ENCODE measurements around the gene FIGLA.

The FIGLA gene

DNA sequence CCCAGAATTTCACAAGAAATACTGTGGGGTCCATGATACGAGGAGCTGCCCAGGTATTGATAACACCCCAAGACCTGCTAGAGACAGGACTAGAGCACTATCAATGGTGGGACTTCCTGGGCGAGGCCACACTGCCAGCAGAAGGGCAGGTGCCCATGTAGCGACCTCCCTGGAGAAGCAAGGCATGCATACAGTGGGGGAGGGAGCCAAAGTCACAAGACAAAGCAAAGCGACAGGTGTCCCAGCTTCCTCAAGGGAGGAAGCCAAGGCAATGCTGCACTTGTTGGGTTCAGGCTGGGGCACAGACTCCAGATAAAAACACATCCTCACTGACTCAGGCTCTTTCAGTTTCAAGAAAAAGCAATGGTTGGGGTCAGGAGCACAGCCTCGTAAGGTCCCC lies 37.7 kb upstream of the FIGLA start:
- DNase-seq, result no peak
- Histone ChIP-seq H2BK120ac (ENCODE audit: low read depth, low read length) (no peak overlapping the region), H2AK5ac (ENCODE audit: low read length) (no peak overlapping the region), H3K9ac (ENCODE audit: low read length) (no peak overlapping the region), H3K79me2 (ENCODE audit: control insufficient read depth, insufficient read depth, low read length) (no peaks in the 10 kb centered on the region), H3K27ac (ENCODE audit: low read depth, low read length) (no peak overlapping the region), H3K4me1 (ENCODE audit: control insufficient read depth, low read depth, low read length) (no peaks in the 10 kb centered on the region), H2BK15ac (replicated peaks; ENCODE audit: low read depth) (no peak overlapping the region), H4K5ac (ENCODE audit: low read length) (no peak overlapping the region), H3K4ac (ENCODE audit: low read depth, low read length) (no peak overlapping the region), H3K4me3 (ENCODE audit: low read length) (no peak overlapping the region), H3K27me3 (ENCODE audit: insufficient read depth, low read length, poor library complexity) (no peaks in the 10 kb centered on the region), H3K56ac (ENCODE audit: low read length) (no peak overlapping the region), H4K8ac (ENCODE audit: low read depth, low read length) (no peak overlapping the region), H3K4me2 (ENCODE audit: low read length) (no peak overlapping the region), H3K36me3 (ENCODE audit: control insufficient read depth, insufficient read depth, low read length) (no peaks in the 10 kb centered on the region), H3K23ac (ENCODE audit: low read length) (no peak overlapping the region), H3K79me1 (ENCODE audit: low read length) (no peaks in the 10 kb centered on the region), H3K18ac (ENCODE audit: low read length) (no peak overlapping the region), H2BK5ac (ENCODE audit: low read length) (no peak overlapping the region)
- no CpG with 5 or more reads among the region's 5 CpGs for WGBS (ENCODE audit: extremely low coverage, insufficient coverage, low lambda C conversion rate)

GRCh38 chr2:70827388-70827787 lies 36.9 kb upstream of the FIGLA start:
- Histone ChIP-seq H3K4me3 (ENCODE audit: low read length) (no peak overlapping the region), H3K4me1 (ENCODE audit: control insufficient read depth, low read depth, low read length) (no peaks in the 10 kb centered on the region), H3K4ac (ENCODE audit: low read depth, low read length) (no peak overlapping the region), H2BK120ac (ENCODE audit: low read depth, low read length) (no peak overlapping the region), H3K23ac (ENCODE audit: low read length) (no peak overlapping the region), H3K36me3 (ENCODE audit: control insufficient read depth, insufficient read depth, low read length) (no peaks in the 10 kb centered on the region), H2BK5ac (ENCODE audit: low read length) (no peak overlapping the region), H4K5ac (ENCODE audit: low read length) (no peak overlapping the region), H3K56ac (ENCODE audit: low read length) (no peak overlapping the region), H3K27ac (ENCODE audit: low read depth, low read length) (no peak overlapping the region), H3K4me2 (ENCODE audit: low read length) (no peak overlapping the region), H3K27me3 (ENCODE audit: insufficient read depth, low read length, poor library complexity) (no peaks in the 10 kb centered on the region), H3K79me2 (ENCODE audit: control insufficient read depth, insufficient read depth, low read length) (no peaks in the 10 kb centered on the region), H4K8ac (ENCODE audit: low read depth, low read length) (no peak overlapping the region), H3K79me1 (ENCODE audit: low read length) (no peaks in the 10 kb centered on the region), H2AK5ac (ENCODE audit: low read length) (no peak overlapping the region), H3K18ac (ENCODE audit: low read length) (no peak overlapping the region), H2BK15ac (replicated peaks; ENCODE audit: low read depth) (no peak overlapping the region), H3K9ac (ENCODE audit: low read length) (no peak overlapping the region)
- DNase-seq, result no peak
- WGBS (ENCODE audit: extremely low coverage, insufficient coverage, low lambda C conversion rate), result no CpG with 5 or more reads among the region's 5 CpGs

DNA sequence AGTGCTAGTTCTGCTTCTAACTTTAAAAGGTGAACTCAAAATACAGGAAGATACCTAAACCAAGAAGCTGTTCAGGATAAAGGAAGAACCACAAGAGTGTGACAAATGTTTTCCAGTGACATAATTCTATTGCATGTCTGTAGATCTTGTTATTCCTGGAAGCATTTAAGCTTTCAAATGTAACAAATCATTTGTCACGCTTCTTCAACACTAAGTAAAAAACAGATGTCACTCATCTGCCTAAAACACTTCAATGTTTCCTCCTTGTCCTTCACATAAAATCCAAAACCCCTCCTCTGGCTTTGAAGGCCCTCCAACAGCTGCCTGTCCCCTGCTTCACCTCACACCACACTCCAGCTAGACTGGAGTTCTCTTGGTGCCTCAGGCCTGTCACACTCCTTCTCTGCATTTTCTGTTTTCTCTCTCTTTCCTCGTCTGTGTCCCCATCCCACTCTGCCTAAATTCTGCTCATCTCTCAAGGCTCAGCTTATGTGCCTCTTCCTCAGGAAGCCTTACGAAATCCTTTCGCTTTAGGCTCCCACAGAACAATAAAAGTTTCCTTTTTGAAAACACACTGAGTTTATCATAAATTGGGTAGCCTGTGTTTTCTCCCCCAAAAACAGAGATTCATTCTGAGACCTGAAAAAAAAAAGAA lies 36.4 kb upstream of the FIGLA start:
- DNase-seq, result no peak
- H2BK15ac ChIP-seq (replicated peaks; ENCODE audit: low read depth), result no peak overlapping the region
- H3K9ac ChIP-seq (ENCODE audit: low read length), result no peak overlapping the region
- H3K56ac ChIP-seq (ENCODE audit: low read length), result no peak overlapping the region
- H3K36me3 ChIP-seq (ENCODE audit: control insufficient read depth, insufficient read depth, low read length), result no peaks in the 10 kb centered on the region
- H3K4me1 ChIP-seq (ENCODE audit: control insufficient read depth, low read depth, low read length), result no peaks in the 10 kb centered on the region
- H3K18ac ChIP-seq (ENCODE audit: low read length), result no peak overlapping the region
- no peak overlapping the region for H3K4me2 ChIP-seq (ENCODE audit: low read length)
- no peak overlapping the region for H3K4ac ChIP-seq (ENCODE audit: low read depth, low read length)
- H3K79me1 ChIP-seq (ENCODE audit: low read length), result no peaks in the 10 kb centered on the region
- WGBS (ENCODE audit: extremely low coverage, insufficient coverage, low lambda C conversion rate), result no CpG with 5 or more reads among the region's 4 CpGs
- H3K23ac ChIP-seq (ENCODE audit: low read length), result no peak overlapping the region
- H4K5ac ChIP-seq (ENCODE audit: low read length), result no peak overlapping the region
- H2AK5ac ChIP-seq (ENCODE audit: low read length), result no peak overlapping the region
- no peak overlapping the region for H3K27ac ChIP-seq (ENCODE audit: low read depth, low read length)
- H3K79me2 ChIP-seq (ENCODE audit: control insufficient read depth, insufficient read depth, low read length), result no peaks in the 10 kb centered on the region
- no peak overlapping the region for H3K4me3 ChIP-seq (ENCODE audit: low read length)
- no peak overlapping the region for H2BK5ac ChIP-seq (ENCODE audit: low read length)
- no peaks in the 10 kb centered on the region for H3K27me3 ChIP-seq (ENCODE audit: insufficient read depth, low read length, poor library complexity)
- H4K8ac ChIP-seq (ENCODE audit: low read depth, low read length), result no peak overlapping the region
- no peak overlapping the region for H2BK120ac ChIP-seq (ENCODE audit: low read depth, low read length)

GRCh38 chr2:70823249-70823648 lies 32.8 kb upstream of the FIGLA start:
- H4K5ac ChIP-seq (ENCODE audit: low read length), result no peak overlapping the region
- no peaks in the 10 kb centered on the region for H3K79me2 ChIP-seq (ENCODE audit: control insufficient read depth, insufficient read depth, low read length)
- H2BK15ac ChIP-seq (replicated peaks; ENCODE audit: low read depth), result no peak overlapping the region
- no peak overlapping the region for H4K8ac ChIP-seq (ENCODE audit: low read depth, low read length)
- H3K79me1 ChIP-seq (ENCODE audit: low read length), result no peaks in the 10 kb centered on the region
- H3K27me3 ChIP-seq (ENCODE audit: insufficient read depth, low read length, poor library complexity), result no peaks in the 10 kb centered on the region
- H3K4ac ChIP-seq (ENCODE audit: low read depth, low read length), result no peak overlapping the region
- no CpG with 5 or more reads among the region's 5 CpGs for WGBS (ENCODE audit: extremely low coverage, insufficient coverage, low lambda C conversion rate)
- H2BK120ac ChIP-seq (ENCODE audit: low read depth, low read length), result no peak overlapping the region
- H3K4me3 ChIP-seq (ENCODE audit: low read length), result no peak overlapping the region
- no peak overlapping the region for H3K27ac ChIP-seq (ENCODE audit: low read depth, low read length)
- H3K23ac ChIP-seq (ENCODE audit: low read length), result no peak overlapping the region
- no peak overlapping the region for H2BK5ac ChIP-seq (ENCODE audit: low read length)
- no peaks in the 10 kb centered on the region for H3K4me1 ChIP-seq (ENCODE audit: control insufficient read depth, low read depth, low read length)
- H2AK5ac ChIP-seq (ENCODE audit: low read length), result no peak overlapping the region
- no peak for DNase-seq
- no peak overlapping the region for H3K56ac ChIP-seq (ENCODE audit: low read length)
- no peak overlapping the region for H3K9ac ChIP-seq (ENCODE audit: low read length)
- no peak overlapping the region for H3K18ac ChIP-seq (ENCODE audit: low read length)
- no peak overlapping the region for H3K4me2 ChIP-seq (ENCODE audit: low read length)
- no peaks in the 10 kb centered on the region for H3K36me3 ChIP-seq (ENCODE audit: control insufficient read depth, insufficient read depth, low read length)

DNA sequence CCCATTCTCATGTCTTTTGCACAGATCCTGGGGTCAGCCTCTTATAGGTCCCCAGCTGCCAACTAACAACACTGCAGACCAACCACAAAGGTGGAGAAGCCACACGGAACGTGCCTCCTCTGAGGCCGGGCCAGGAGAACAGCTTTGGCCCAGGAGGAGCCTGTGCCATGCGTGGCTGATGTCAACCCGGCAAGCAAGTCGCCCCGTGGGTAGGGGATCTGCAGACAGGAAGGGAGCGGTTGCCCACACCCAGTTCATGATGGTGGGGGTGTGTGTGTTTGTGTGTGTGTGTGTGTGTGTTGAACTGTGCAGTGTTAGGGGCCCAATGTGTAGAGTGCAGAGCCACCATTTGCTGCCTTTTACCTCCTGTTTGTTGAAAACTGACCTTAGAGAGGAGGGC lies 32.4 kb upstream of the FIGLA start:
- no peak overlapping the region for H3K4ac ChIP-seq (ENCODE audit: low read depth, low read length)
- WGBS (ENCODE audit: extremely low coverage, insufficient coverage, low lambda C conversion rate), result no CpG with 5 or more reads among the region's 8 CpGs
- H3K56ac ChIP-seq (ENCODE audit: low read length), result no peak overlapping the region
- H3K79me2 ChIP-seq (ENCODE audit: control insufficient read depth, insufficient read depth, low read length), result no peaks in the 10 kb centered on the region
- H3K23ac ChIP-seq (ENCODE audit: low read length), result no peak overlapping the region
- H3K27me3 ChIP-seq (ENCODE audit: insufficient read depth, low read length, poor library complexity), result no peaks in the 10 kb centered on the region
- H2BK15ac ChIP-seq (replicated peaks; ENCODE audit: low read depth), result no peak overlapping the region
- no peak for DNase-seq
- H2BK120ac ChIP-seq (ENCODE audit: low read depth, low read length), result no peak overlapping the region
- no peak overlapping the region for H4K8ac ChIP-seq (ENCODE audit: low read depth, low read length)
- H4K5ac ChIP-seq (ENCODE audit: low read length), result no peak overlapping the region
- no peak overlapping the region for H2BK5ac ChIP-seq (ENCODE audit: low read length)
- no peak overlapping the region for H3K18ac ChIP-seq (ENCODE audit: low read length)
- H3K27ac ChIP-seq (ENCODE audit: low read depth, low read length), result no peak overlapping the region
- H3K4me1 ChIP-seq (ENCODE audit: control insufficient read depth, low read depth, low read length), result no peaks in the 10 kb centered on the region
- no peak overlapping the region for H3K4me3 ChIP-seq (ENCODE audit: low read length)
- H3K9ac ChIP-seq (ENCODE audit: low read length), result no peak overlapping the region
- H3K4me2 ChIP-seq (ENCODE audit: low read length), result no peak overlapping the region
- no peaks in the 10 kb centered on the region for H3K79me1 ChIP-seq (ENCODE audit: low read length)
- no peak overlapping the region for H2AK5ac ChIP-seq (ENCODE audit: low read length)
- no peaks in the 10 kb centered on the region for H3K36me3 ChIP-seq (ENCODE audit: control insufficient read depth, insufficient read depth, low read length)

DNA sequence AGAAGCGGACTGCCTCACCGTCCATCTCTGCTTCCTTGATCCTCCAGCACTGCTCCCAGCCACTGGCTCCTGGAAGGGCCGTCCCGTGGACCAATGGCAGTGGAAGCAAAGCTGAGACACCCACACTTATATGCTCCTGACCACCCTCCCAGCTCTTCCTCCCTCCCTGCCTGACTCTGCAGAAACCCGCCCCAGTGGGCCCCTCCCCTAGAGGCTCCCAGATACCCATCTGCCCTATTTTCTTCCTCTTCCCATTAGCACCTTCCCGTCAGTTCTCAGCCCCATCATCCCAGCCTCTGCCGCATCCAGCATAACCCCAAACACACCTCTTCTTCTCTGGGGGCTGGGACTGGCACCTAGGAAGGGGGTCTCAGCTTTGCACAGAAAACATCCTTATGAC lies 30.1 kb upstream of the FIGLA start, which contains the start of gene CLEC4F:
TSS of gene CLEC4F (minus strand) at position 101 of the 400 bp plus-strand sequence. CDS start at position 25, 76 bp downstream.
- H2AK5ac ChIP-seq (ENCODE audit: low read length), result no peak within 1 kb of the TSS
- no peak for DNase-seq
- no peak within 1 kb of the TSS for H4K5ac ChIP-seq (ENCODE audit: low read length)
- H3K36me3 ChIP-seq (ENCODE audit: control insufficient read depth, insufficient read depth, low read length), result no peaks in the 10 kb centered on the region
- no peak within 1 kb of the TSS for H3K9ac ChIP-seq (ENCODE audit: low read length)
- no peaks in the 10 kb centered on the region for H3K27me3 ChIP-seq (ENCODE audit: insufficient read depth, low read length, poor library complexity)
- H3K79me2 ChIP-seq (ENCODE audit: control insufficient read depth, insufficient read depth, low read length), result no peaks in the 10 kb centered on the region
- H2BK120ac ChIP-seq (ENCODE audit: low read depth, low read length), result no peak within 1 kb of the TSS
- no peak within 1 kb of the TSS for H4K8ac ChIP-seq (ENCODE audit: low read depth, low read length)
- H3K56ac ChIP-seq (ENCODE audit: low read length), result no peak within 1 kb of the TSS
- H3K4me2 ChIP-seq (ENCODE audit: low read length), result no peak within 1 kb of the TSS
- no peak within 1 kb of the TSS for H3K23ac ChIP-seq (ENCODE audit: low read length)
- WGBS (ENCODE audit: extremely low coverage, insufficient coverage, low lambda C conversion rate), result no CpG with 5 or more reads among the region's 7 CpGs
- H3K18ac ChIP-seq (ENCODE audit: low read length), result no peak within 1 kb of the TSS
- H3K4ac ChIP-seq (ENCODE audit: low read depth, low read length), result no peak within 1 kb of the TSS
- H2BK5ac ChIP-seq (ENCODE audit: low read length), result no peak within 1 kb of the TSS
- H3K4me1 ChIP-seq (ENCODE audit: control insufficient read depth, low read depth, low read length), result no peaks in the 10 kb centered on the region
- no peak within 1 kb of the TSS for H3K27ac ChIP-seq (ENCODE audit: low read depth, low read length)
- no peak within 1 kb of the TSS for H2BK15ac ChIP-seq (replicated peaks; ENCODE audit: low read depth)
- no peak within 1 kb of the TSS for H3K4me3 ChIP-seq (ENCODE audit: low read length)
- no peaks in the 10 kb centered on the region for H3K79me1 ChIP-seq (ENCODE audit: low read length)
